Measurements from ENCODE around the gene TMEM79. TPM values are rescaled to one million over a fixed set of nuclear protein-coding genes. Genes with fewer than 3 reads are reported as not detected.
A peak's percentile ranks its signal among the peaks of the same experiment; 100 is the strongest.

TMEM79 gene
- polyA plus RNA-seq, 1 of the 3 experiments (the other 2 are of a cell fraction): 4.5 TPM

DNA sequence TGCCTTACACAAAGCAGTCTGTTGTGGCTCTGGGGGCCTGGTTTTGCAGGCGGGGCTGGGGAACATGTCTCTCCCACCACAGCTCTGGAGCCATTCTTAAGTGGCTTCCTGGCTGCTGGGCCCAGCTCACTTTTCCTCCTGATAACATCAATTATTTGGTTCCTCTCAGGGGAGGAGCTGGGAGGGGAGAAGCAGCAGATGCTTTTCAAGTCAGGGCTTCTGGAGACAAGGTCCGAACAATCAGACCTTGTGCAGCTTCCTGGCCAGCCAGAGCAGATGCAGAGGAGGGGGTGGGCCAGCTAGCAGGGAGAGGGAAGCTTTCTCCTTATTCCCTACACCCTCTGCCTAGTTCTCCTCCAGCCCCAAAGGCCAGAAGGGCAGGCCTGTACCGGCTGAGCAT is 32.6 kb upstream of the TMEM79 start:
- TF ChIP-seq MXI1 (IDR thresholded peaks at IDR 0.05; ENCODE audit: low read depth, low read length) (peak; percentile 73; the same call in 1 of the 2 replicates), TCF12 (IDR thresholded peaks at IDR 0.05) (peak; percentile 71), RCOR1 (IDR thresholded peaks at IDR 0.05; ENCODE audit: low read length) (peak; percentile 76), NFIC (IDR thresholded peaks at IDR 0.05; ENCODE audit: borderline replicate concordance) (no peak), POLR2AphosphoS5 (IDR thresholded peaks at IDR 0.05; ENCODE audit: low read depth, low read length) (0 out of 2 replicates have a peak, but pooled peaks have one; percentile 14), EZH2phosphoT487 (IDR thresholded peaks at IDR 0.05; ENCODE audit: borderline replicate concordance, low read depth) (no peak), JUND (IDR thresholded peaks at IDR 0.05) (no peak), RFX5 (IDR thresholded peaks at IDR 0.05; ENCODE audit: low read length) (no peak; the same call in 1 of the 2 replicates), FOSL2 (IDR thresholded peaks at IDR 0.05; ENCODE audit: borderline replicate concordance, low read depth) (no peak), CHD2 (IDR thresholded peaks at IDR 0.05; ENCODE audit: low read length, partially characterized antibody) (peak; percentile 77), EP300 (IDR thresholded peaks at IDR 0.05; ENCODE audit: borderline replicate concordance in 1 of 2, low read depth in 1 of 2, low read length in 1 of 2) (peak in 1 of 2 experiments; percentile 87; a peak in 2 of 4 replicates), TEAD4 (IDR thresholded peaks at IDR 0.05; ENCODE audit: borderline replicate concordance, insufficient read depth) (no peak), FOXJ3 (CRISPR knock-in tag; IDR thresholded peaks at IDR 0.05) (0 out of 2 replicates have a peak, but pooled peaks have one; percentile 56), MEF2A (IDR thresholded peaks at IDR 0.05; ENCODE audit: borderline replicate concordance, low read depth) (no peak), GATA2 (CRISPR knock-in tag; IDR thresholded peaks at IDR 0.05) (peak; percentile 98)
- TF ChIP-seq, protein P1, sequence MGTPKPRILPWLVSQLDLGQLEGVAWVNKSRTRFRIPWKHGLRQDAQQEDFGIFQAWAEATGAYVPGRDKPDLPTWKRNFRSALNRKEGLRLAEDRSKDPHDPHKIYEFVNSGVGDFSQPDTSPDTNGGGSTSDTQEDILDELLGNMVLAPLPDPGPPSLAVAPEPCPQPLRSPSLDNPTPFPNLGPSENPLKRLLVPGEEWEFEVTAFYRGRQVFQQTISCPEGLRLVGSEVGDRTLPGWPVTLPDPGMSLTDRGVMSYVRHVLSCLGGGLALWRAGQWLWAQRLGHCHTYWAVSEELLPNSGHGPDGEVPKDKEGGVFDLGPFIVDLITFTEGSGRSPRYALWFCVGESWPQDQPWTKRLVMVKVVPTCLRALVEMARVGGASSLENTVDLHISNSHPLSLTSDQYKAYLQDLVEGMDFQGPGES (IDR thresholded peaks at IDR 0.05; ENCODE audit: low read depth, low read length): no peak
- TF ChIP-seq, protein P2, sequence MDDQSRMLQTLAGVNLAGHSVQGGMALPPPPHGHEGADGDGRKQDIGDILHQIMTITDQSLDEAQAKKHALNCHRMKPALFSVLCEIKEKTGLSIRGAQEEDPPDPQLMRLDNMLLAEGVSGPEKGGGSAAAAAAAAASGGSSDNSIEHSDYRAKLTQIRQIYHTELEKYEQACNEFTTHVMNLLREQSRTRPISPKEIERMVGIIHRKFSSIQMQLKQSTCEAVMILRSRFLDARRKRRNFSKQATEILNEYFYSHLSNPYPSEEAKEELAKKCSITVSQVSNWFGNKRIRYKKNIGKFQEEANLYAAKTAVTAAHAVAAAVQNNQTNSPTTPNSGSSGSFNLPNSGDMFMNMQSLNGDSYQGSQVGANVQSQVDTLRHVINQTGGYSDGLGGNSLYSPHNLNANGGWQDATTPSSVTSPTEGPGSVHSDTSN (IDR thresholded peaks at IDR 0.05): peak; percentile 3; the same call in 1 of the 2 replicates
- TF ChIP-seq, protein P3, sequence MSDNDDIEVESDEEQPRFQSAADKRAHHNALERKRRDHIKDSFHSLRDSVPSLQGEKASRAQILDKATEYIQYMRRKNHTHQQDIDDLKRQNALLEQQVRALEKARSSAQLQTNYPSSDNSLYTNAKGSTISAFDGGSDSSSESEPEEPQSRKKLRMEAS (IDR thresholded peaks at IDR 0.05; ENCODE audit: low read depth): no peak
- TF ChIP-seq, protein P4, sequence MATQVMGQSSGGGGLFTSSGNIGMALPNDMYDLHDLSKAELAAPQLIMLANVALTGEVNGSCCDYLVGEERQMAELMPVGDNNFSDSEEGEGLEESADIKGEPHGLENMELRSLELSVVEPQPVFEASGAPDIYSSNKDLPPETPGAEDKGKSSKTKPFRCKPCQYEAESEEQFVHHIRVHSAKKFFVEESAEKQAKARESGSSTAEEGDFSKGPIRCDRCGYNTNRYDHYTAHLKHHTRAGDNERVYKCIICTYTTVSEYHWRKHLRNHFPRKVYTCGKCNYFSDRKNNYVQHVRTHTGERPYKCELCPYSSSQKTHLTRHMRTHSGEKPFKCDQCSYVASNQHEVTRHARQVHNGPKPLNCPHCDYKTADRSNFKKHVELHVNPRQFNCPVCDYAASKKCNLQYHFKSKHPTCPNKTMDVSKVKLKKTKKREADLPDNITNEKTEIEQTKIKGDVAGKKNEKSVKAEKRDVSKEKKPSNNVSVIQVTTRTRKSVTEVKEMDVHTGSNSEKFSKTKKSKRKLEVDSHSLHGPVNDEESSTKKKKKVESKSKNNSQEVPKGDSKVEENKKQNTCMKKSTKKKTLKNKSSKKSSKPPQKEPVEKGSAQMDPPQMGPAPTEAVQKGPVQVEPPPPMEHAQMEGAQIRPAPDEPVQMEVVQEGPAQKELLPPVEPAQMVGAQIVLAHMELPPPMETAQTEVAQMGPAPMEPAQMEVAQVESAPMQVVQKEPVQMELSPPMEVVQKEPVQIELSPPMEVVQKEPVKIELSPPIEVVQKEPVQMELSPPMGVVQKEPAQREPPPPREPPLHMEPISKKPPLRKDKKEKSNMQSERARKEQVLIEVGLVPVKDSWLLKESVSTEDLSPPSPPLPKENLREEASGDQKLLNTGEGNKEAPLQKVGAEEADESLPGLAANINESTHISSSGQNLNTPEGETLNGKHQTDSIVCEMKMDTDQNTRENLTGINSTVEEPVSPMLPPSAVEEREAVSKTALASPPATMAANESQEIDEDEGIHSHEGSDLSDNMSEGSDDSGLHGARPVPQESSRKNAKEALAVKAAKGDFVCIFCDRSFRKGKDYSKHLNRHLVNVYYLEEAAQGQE (IDR thresholded peaks at IDR 0.05; ENCODE audit: low read depth, low read length): no peak
- peak overlapping the region; percentile 16 to 99; a peak in 3 of 4 replicates for H3K27ac ChIP-seq (ENCODE audit: low read depth in 2 of 2, low read length in 1 of 2)
- H2AFZ ChIP-seq (ENCODE audit: low read depth): no peak overlapping the region
- CTCF ChIA-PET: interaction anchor here (0.8 to 3.8 kb wide), 11 partner anchors 8 to 229 kb away, joined by 3 to 14 read pairs (median 3); partner anchors contain the start of genes PMF1 and SMG5
- H4K20me1 ChIP-seq (ENCODE audit: insufficient read depth): no peaks in the 10 kb centered on the region
- H3K4me3 ChIP-seq (ENCODE audit: low read depth in 2 of 2, low read length in 1 of 2): no peak overlapping the region
- peaks cover 13 to 65% of the 10 kb centered on the region in 2 experiments; a peak in 3 of 4 replicates for H3K4me1 ChIP-seq (ENCODE audit: control insufficient read depth in 1 of 2, insufficient read depth in 2 of 2, low read depth in 1 of 2, low read length in 1 of 2)
- DNase-seq: peak; percentile 85
- POLR2A ChIA-PET: interaction anchor here (1.1 to 2.9 kb wide), 8 partner anchors 8 to 170 kb away, joined by 3 to 17 read pairs (median 4); partner anchors contain the start of genes BGLAP, MEX3A, PMF1 and SMG5
- H3F3A ChIP-seq (replicated peaks; ENCODE audit: insufficient read depth): peaks cover 13% of the 10 kb centered on the region
- no peaks in the 10 kb centered on the region for H3K9me2 ChIP-seq
- H3K36me3 ChIP-seq (replicated peaks in 1 of 2; ENCODE audit: control insufficient read depth in 1 of 2, insufficient read depth in 2 of 2, low read length in 1 of 2): peaks cover 25 to 71% of the 10 kb centered on the region in 2 experiments
- 15% methylated on average over 3 of the region's 3 CpGs for WGBS (ENCODE audit: low lambda C conversion rate)
- H3K9ac ChIP-seq: no peak overlapping the region
- no peaks in the 10 kb centered on the region for H3K79me2 ChIP-seq (ENCODE audit: insufficient read depth)
- H3K9me3 ChIP-seq: no peaks in the 10 kb centered on the region
- H3K27me3 ChIP-seq (ENCODE audit: insufficient read depth): no peaks in the 10 kb centered on the region
- H3K4me2 ChIP-seq: peak overlapping the region; percentile 4; the same call in 1 of the 2 replicates
